Skeletal muscle satellite cell (primary cell): Measurements from ENCODE around the gene ZNF26.
"Not testable (repeated sequence)": the region's sequence is repeated elsewhere in the genome, so short reads cannot be mapped to it uniquely, and the experiment has no call there.

Source experiments
- H3K27me3 ChIP-seq: 2 replicates; pipeline ENCODE4 v1.7.0; 2013; ENCODE audit warnings: low read length; ENCODE audit not compliant: control insufficient read depth, insufficient read depth
- H3K36me3 ChIP-seq: 2 replicates; pipeline ENCODE4 v1.7.0; 2013; ENCODE audit warnings: mild to moderate bottlenecking, control low read depth, low read length; ENCODE audit not compliant: insufficient read depth
- H3K4me1 ChIP-seq: 2 replicates; pipeline ENCODE4 v1.7.0; 2013; ENCODE audit warnings: low read length; ENCODE audit not compliant: control insufficient read depth, insufficient read depth
- H3K4me2 ChIP-seq: 2 replicates; pipeline ENCODE4 v1.7.0; 2013; ENCODE audit warnings: mild to moderate bottlenecking, low read length
- H3K4me3 ChIP-seq: 2 replicates; pipeline ENCODE4 v1.7.0; 2013; ENCODE audit warnings: low read length
- H3K9ac ChIP-seq: 2 replicates; pipeline ENCODE4 v1.7.0; 2013; ENCODE audit warnings: mild to moderate bottlenecking, low read depth, low read length, moderate library complexity
- H3K9me3 ChIP-seq: replicated peaks from 2 replicates; pipeline ENCODE4 v1.7.0; 2013; ENCODE audit warnings: mild to moderate bottlenecking, control low read depth, low read length

ZNF26 gene

GRCh38 chr12:132949936-132950837, 36.0 kb upstream of the ZNF26 start:
- peaks cover 44% of the 10 kb centered on the region for H3K9me3 ChIP-seq
- no peak overlapping the region for H3K4me2 ChIP-seq
- no peak overlapping the region for H3K4me3 ChIP-seq
- H3K9ac ChIP-seq, result no peak overlapping the region
- H3K27me3 ChIP-seq, result no peaks in the 10 kb centered on the region
- peaks cover 8% of the 10 kb centered on the region for H3K4me1 ChIP-seq
- H3K36me3 ChIP-seq, result peaks cover 44% of the 10 kb centered on the region

- H3K27me3 ChIP-seq, result no peaks in the 10 kb centered on the region
- H3K4me2 ChIP-seq, result no peak overlapping the region
- H3K9ac ChIP-seq, result no peak overlapping the region
- H3K36me3 ChIP-seq, result peaks cover 37% of the 10 kb centered on the region
- peaks cover 42% of the 10 kb centered on the region for H3K9me3 ChIP-seq
- H3K4me3 ChIP-seq, result no peak overlapping the region
- H3K4me1 ChIP-seq, result peaks cover 12% of the 10 kb centered on the region
Observed at GRCh38 chr12:132950844-132951535, 35.2 kb upstream of the ZNF26 start.

GRCh38 chr12:132951649-132952048, 34.5 kb upstream of the ZNF26 start:
- H3K36me3 ChIP-seq, result peaks cover 33% of the 10 kb centered on the region
- H3K4me3 ChIP-seq, result no peak overlapping the region
- no peaks in the 10 kb centered on the region for H3K27me3 ChIP-seq
- H3K9me3 ChIP-seq, result peaks cover 42% of the 10 kb centered on the region
- peaks cover 12% of the 10 kb centered on the region for H3K4me1 ChIP-seq
- no peak overlapping the region for H3K4me2 ChIP-seq
- H3K9ac ChIP-seq, result no peak overlapping the region

DNA sequence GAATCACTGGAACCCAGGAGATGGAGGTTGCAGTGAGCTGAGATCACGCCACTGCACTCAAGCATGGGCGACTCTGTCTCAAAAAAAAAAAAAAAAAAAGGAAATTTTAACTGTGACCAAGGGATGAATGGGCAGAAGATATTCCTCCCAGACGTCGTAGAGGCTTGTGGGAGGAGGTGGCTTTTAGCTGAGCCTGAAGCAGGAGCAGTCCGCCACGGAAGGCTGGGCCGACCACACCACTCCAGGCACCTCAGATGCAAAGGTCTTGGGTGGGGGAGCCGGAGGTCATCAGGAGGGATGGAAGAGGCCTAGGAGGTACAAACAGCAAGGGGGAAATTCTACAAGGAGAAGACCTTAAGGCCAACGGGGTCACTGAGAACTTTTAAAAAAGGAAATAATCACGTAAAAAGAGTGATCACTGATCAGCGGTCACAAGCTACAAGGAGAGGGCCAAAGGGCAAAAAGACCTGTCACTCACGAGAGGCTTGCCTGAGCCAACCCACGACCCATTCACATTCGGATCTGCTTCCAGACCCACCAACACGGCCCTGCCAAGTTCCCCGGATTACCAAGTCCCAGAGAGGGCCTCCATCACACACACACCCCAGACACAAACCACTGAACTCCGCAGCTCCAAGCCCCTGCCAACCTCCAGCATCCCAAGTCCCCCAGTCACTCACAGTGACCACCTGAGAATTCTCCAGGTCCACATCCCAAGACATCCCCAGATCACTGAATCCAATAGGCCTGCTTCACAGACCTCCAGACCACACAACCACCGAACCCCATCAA, 33.6 kb upstream of the ZNF26 start:
- no peak overlapping the region for H3K4me2 ChIP-seq
- H3K4me3 ChIP-seq, result no peak overlapping the region
- H3K4me1 ChIP-seq, result peaks cover 12% of the 10 kb centered on the region
- peaks cover 33% of the 10 kb centered on the region for H3K36me3 ChIP-seq
- H3K27me3 ChIP-seq, result no peaks in the 10 kb centered on the region
- peaks cover 42% of the 10 kb centered on the region for H3K9me3 ChIP-seq
- H3K9ac ChIP-seq, result no peak overlapping the region

DNA sequence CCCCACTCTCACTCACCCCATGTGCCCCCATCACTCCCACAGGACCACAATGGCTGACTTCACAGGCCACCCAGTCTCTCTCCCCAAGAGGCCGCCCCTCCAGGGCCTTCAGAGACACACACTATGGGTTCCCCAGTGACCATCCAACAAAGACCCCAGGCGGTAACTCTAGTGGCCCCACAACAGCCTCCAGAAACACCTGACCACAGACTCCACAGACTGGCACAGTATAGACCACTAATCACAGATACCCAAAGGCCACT, 33.1 kb upstream of the ZNF26 start:
- no peaks in the 10 kb centered on the region for H3K27me3 ChIP-seq
- H3K9ac ChIP-seq, result no peak overlapping the region
- peaks cover 37% of the 10 kb centered on the region for H3K9me3 ChIP-seq
- no peak overlapping the region for H3K4me3 ChIP-seq
- peaks cover 28% of the 10 kb centered on the region for H3K36me3 ChIP-seq
- H3K4me2 ChIP-seq, result no peak overlapping the region
- H3K4me1 ChIP-seq, result peaks cover 12% of the 10 kb centered on the region

DNA sequence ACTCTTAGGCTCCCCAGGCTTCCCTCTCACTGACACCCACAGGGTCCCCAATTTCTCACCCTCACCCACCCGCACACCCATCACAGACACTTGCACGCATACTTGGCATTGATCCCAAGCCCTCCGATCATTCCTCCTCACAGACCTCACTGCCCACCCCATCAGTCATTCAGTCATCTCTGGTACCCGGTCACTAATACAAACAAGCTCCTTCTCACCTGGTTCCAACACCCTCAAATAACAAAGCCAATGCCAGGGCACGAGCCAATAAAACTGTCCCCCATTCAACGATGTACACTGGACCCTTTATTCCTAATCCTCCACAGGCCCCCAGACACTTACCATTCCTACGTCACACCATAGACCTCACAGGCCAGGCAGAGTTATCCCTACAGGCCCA, 32.4 kb upstream of the ZNF26 start:
- Histone ChIP-seq H3K36me3 (peaks cover 21% of the 10 kb centered on the region), H3K9me3 (peaks cover 32% of the 10 kb centered on the region), H3K4me2 (no peak overlapping the region), H3K27me3 (no peaks in the 10 kb centered on the region), H3K9ac (no peak overlapping the region), H3K4me1 (peaks cover 12% of the 10 kb centered on the region), H3K4me3 (no peak overlapping the region)

- Histone ChIP-seq H3K4me1 (peaks cover 12% of the 10 kb centered on the region), H3K9ac (peak overlapping the region; percentile 85), H3K4me2 (peak overlapping the region; percentile 96), H3K9me3 (peaks cover 25% of the 10 kb centered on the region), H3K27me3 (no peaks in the 10 kb centered on the region), H3K4me3 (peak overlapping the region; percentile 85), H3K36me3 (peaks cover 16% of the 10 kb centered on the region)
Observed at GRCh38 chr12:132954471-132955048, 31.6 kb upstream of the ZNF26 start.

GRCh38 chr12:132955094-132956010, 30.8 kb upstream of the ZNF26 start:
- Histone ChIP-seq H3K9me3 (peaks cover 19% of the 10 kb centered on the region), H3K4me1 (peaks cover 12% of the 10 kb centered on the region), H3K27me3 (no peaks in the 10 kb centered on the region), H3K4me2 (peak overlapping the region; percentile 96), H3K36me3 (peaks cover 8% of the 10 kb centered on the region), H3K9ac (peak overlapping the region; percentile 85), H3K4me3 (peak overlapping the region; percentile 85)

- no peaks in the 10 kb centered on the region for H3K36me3 ChIP-seq
- H3K4me2 ChIP-seq, result peak within 1 kb of the TSS; percentile 96
- H3K9me3 ChIP-seq, result peaks cover 10% of the 10 kb centered on the region
- peaks cover 12% of the 10 kb centered on the region for H3K4me1 ChIP-seq
- peak within 1 kb of the TSS; percentile 85 for H3K9ac ChIP-seq
- no peaks in the 10 kb centered on the region for H3K27me3 ChIP-seq
- peak within 1 kb of the TSS; percentile 85 for H3K4me3 ChIP-seq
Observed at GRCh38 chr12:132956011-132956788, 30.0 kb upstream of the ZNF26 start, which contains the start of gene ZNF605. Gene ZNF605 (minus strand): TSS chr12:132956306. CDS start chr12:132945635, 10,671 bp downstream.

DNA sequence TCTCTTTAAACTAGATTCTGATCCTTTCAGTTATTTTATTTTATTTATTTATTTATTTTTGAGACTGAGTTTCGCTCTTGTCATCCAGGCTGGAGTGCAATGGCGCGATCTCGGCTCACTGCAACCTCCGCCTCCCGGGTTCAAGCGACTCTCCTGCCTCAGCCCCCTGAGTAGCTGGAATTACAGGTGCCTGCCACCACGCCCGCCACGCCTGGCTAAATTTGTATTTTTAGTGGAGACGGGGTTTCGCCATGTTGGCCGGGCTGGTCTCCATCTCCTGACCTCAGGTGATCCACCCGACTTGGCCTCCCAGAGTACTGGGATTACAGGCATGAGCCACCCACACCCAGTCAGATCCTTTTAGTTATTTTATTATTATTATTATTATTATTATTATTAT, 24.4 kb upstream of the ZNF26 start:
- not testable (repeated sequence) for H3K36me3 ChIP-seq, H3K9ac ChIP-seq, H3K4me2 ChIP-seq, H3K4me1 ChIP-seq, H3K4me3 ChIP-seq, H3K9me3 ChIP-seq, H3K27me3 ChIP-seq
